H1 (cell line): ENCODE measurements around the gene ESRRB. TPM values are rescaled to one million over a fixed set of nuclear protein-coding genes. Genes with fewer than 3 reads are reported as not detected.

Experiments
- CTBP2 ChIP-seq: IDR thresholded peaks from 2 replicates; pipeline ENCODE4 v1.7.0; 2011; ENCODE audit warnings: borderline replicate concordance, mild to moderate bottlenecking, moderate library complexity, mixed read lengths, low read length; ENCODE audit not compliant: insufficient read depth, insufficient read length
- HDAC2 ChIP-seq, 2 experiments: fragments of 300-600 bp in 1 of 2; sonication (generic) in 1 of 2; IDR thresholded peaks; 2 replicates each; pipeline ENCODE4 v1.6.1; 2011 to 2012; ENCODE audit warnings: low read depth in 2 of 2, low read length in 2 of 2, mild to moderate bottlenecking in 2 of 2, moderate library complexity in 2 of 2, borderline replicate concordance in 1 of 2, inconsistent platforms in 1 of 2
- MAFK ChIP-seq: IDR thresholded peaks from 2 replicates; pipeline ENCODE4 v1.6.1; 2012; ENCODE audit warnings: low read depth, mild to moderate bottlenecking, improper control_type of control experiment, low read length
- NRF1 ChIP-seq: IDR thresholded peaks from 2 replicates; pipeline ENCODE4 v1.6.1; 2011; ENCODE audit warnings: mild to moderate bottlenecking, low read depth, low read length, improper control_type of control experiment
- RXRA ChIP-seq: IDR thresholded peaks from 2 replicates; pipeline ENCODE4 v1.6.1; 2011; ENCODE audit warnings: low read depth, mild to moderate bottlenecking, low read length, moderate library complexity; ENCODE audit not compliant: insufficient read depth
- SIRT6 ChIP-seq: IDR thresholded peaks from one replicate; pipeline ENCODE4 v1.7.1; 2012; ENCODE audit warnings: low read length, inconsistent platforms
- TBP ChIP-seq: IDR thresholded peaks from 2 replicates; pipeline ENCODE4 v1.6.1; 2011; ENCODE audit warnings: low read depth, low read length, improper control_type of control experiment
- polyA plus RNA-seq, 7 experiments: library from polyadenylated mRNA; depleted of rRNA in 3 of 7; stranded (reverse) in 5 of 7; unstranded in 2 of 7; fragments of >200 nt in 5 of 7; fragments of 200-250 nt in 2 of 7; gene quantifications; 1 replicate in 5 of 7; 2 replicates in 1 of 7; 4 replicates in 1 of 7; pipeline versions ENCODE4 v1.2.1 to v1.2.3, GENCODE V29; 2011 to 2013; ENCODE audit warnings: missing spikeins in 2 of 7, mixed read lengths in 2 of 7
- total RNA-seq: library from RNA; stranded (reverse); fragmentation: NEBNext Ultra II Directional; extraction: Animal tissue kit (Norgen Biotek cat#: 25700); gene quantifications from 2 replicates; pipeline ENCODE4 v1.2.1, GENCODE V29; 2021

Gene ESRRB
- total and polyA plus RNA-seq, 2 of the 8 experiments (the other 6 are each of a cell fraction or from before 2014, with no cell fraction given), result 0.29 to 0.45 TPM

DNA sequence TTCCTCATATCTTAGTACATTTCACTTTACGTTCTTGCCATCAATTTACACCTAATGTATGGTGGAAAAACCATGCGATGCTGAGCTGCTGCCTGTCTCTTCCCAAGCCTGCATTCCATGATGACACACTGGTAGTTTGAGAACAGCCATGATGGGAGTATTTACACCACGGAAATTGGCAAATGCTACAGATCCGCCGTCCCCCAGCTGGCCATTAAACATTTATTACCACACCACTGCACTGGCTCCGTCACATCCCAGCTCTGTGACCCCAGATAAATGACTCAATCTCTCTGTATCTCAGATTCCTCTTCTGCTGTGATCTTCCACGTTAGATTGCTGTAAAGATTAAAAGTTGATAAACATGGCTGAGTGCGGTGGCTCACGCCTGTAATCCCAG is 13.9 kb downstream of the ESRRB start (continued):
- TF ChIP-seq HDAC2 (IDR thresholded peaks at IDR 0.05; ENCODE audit: borderline replicate concordance in 1 of 2, low read depth in 2 of 2, low read length in 2 of 2) (no peak), SIRT6 (no peak), CTBP2 (no peak), MAFK (no peak), TBP (no peak), RXRA (no peak), NRF1 (no peak)
- TF ChIP-seq, all 59 proteins: peak for 0
